K562 (cell line): ENCODE measurements around the gene ERC2.

Experiments used
- EHMT2 ChIP-seq: fragments of 450-650 bp; IDR thresholded peaks from 2 replicates; pipeline ENCODE4 v1.6.1; 2018; ENCODE audit warnings: antibody characterized with exemption
- RAD21 ChIP-seq, 2 experiments: fragments of 250-450 bp in 1 of 2; fragments of 450-650 bp in 1 of 2; sonication (Bioruptor Pico) in 1 of 2; formaldehyde crosslinking in 1 of 2; IDR thresholded peaks in 1 of 2; conservative IDR thresholded peaks in 1 of 2; 2 replicates each; pipeline versions ENCODE4 v1.4.0 to v1.8.0; 2020 to 2022; ENCODE audit warnings: mild to moderate bottlenecking in 2 of 2, moderate library complexity in 1 of 2
- ZNF57 ChIP-seq: fragments of 450-650 bp; formaldehyde crosslinking; IDR thresholded peaks from 2 replicates; pipeline ENCODE4 v1.4.0; 2020; ENCODE audit warnings: mild to moderate bottlenecking, moderate library complexity
- ZZZ3 ChIP-seq: fragments of 450-650 bp; IDR thresholded peaks from 2 replicates; pipeline ENCODE4 v1.6.1; 2016; ENCODE audit warnings: antibody characterized with exemption, mild to moderate bottlenecking, moderate library complexity
- TF ChIP-seq, protein P1 (sequence below), 3 experiments: IDR thresholded peaks in 2 of 3; conservative IDR thresholded peaks in 1 of 3; 2 replicates each; pipeline ENCODE4 v1.5.1; 2011 to 2012; ENCODE audit warnings: low read length in 3 of 3, mild to moderate bottlenecking in 3 of 3, control low read depth in 2 of 3, improper control_type of control experiment in 1 of 3, inconsistent platforms in 1 of 3, low read depth in 1 of 3, mixed read lengths in 1 of 3, moderate library complexity in 1 of 3; ENCODE audit not compliant: insufficient read depth in 2 of 3
- TF ChIP-seq, protein P2 (sequence below): sonication (generic); formaldehyde crosslinking; IDR thresholded peaks from 2 replicates; pipeline ENCODE4 v1.8.0; 2023; ENCODE audit warnings: mild to moderate bottlenecking, missing genetic modification reagents

GRCh38 chr3:56222866-56223265 is 245.4 kb downstream of the ERC2 start:
- TF ChIP-seq, protein P1, sequence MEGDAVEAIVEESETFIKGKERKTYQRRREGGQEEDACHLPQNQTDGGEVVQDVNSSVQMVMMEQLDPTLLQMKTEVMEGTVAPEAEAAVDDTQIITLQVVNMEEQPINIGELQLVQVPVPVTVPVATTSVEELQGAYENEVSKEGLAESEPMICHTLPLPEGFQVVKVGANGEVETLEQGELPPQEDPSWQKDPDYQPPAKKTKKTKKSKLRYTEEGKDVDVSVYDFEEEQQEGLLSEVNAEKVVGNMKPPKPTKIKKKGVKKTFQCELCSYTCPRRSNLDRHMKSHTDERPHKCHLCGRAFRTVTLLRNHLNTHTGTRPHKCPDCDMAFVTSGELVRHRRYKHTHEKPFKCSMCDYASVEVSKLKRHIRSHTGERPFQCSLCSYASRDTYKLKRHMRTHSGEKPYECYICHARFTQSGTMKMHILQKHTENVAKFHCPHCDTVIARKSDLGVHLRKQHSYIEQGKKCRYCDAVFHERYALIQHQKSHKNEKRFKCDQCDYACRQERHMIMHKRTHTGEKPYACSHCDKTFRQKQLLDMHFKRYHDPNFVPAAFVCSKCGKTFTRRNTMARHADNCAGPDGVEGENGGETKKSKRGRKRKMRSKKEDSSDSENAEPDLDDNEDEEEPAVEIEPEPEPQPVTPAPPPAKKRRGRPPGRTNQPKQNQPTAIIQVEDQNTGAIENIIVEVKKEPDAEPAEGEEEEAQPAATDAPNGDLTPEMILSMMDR (IDR thresholded peaks at IDR 0.05 in 2 of 3, conservative IDR thresholded peaks at IDR 0.05 in 1 of 3; ENCODE audit: insufficient read depth in 2 of 3, low read depth in 1 of 3, low read length in 3 of 3), result no peak
- TF ChIP-seq, protein P2, sequence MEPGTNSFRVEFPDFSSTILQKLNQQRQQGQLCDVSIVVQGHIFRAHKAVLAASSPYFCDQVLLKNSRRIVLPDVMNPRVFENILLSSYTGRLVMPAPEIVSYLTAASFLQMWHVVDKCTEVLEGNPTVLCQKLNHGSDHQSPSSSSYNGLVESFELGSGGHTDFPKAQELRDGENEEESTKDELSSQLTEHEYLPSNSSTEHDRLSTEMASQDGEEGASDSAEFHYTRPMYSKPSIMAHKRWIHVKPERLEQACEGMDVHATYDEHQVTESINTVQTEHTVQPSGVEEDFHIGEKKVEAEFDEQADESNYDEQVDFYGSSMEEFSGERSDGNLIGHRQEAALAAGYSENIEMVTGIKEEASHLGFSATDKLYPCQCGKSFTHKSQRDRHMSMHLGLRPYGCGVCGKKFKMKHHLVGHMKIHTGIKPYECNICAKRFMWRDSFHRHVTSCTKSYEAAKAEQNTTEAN (CRISPR knock-in tag), result no peak
- TF ChIP-seq ZZZ3, result no peak
- no peak for TF ChIP-seq RAD21 (CRISPR knock-in tag; conservative IDR thresholded peaks at IDR 0.05 in 1 of 2, IDR thresholded peaks at IDR 0.05 in 1 of 2)
- no peak for TF ChIP-seq EHMT2
- no peak for TF ChIP-seq ZNF57 (CRISPR knock-in tag)
